ENCODE data around the gene SAMD9L. TPM values are rescaled to one million over a fixed set of nuclear protein-coding genes. Genes with fewer than 3 reads are reported as not detected.
"Not testable (repeated sequence)": the region's sequence is repeated elsewhere in the genome, so short reads cannot be mapped to it uniquely, and the experiment has no call there.

SAMD9L gene
- total and polyA plus RNA-seq, 2 experiments from 2014 or later, result 17.0 to 19.9 TPM

DNA sequence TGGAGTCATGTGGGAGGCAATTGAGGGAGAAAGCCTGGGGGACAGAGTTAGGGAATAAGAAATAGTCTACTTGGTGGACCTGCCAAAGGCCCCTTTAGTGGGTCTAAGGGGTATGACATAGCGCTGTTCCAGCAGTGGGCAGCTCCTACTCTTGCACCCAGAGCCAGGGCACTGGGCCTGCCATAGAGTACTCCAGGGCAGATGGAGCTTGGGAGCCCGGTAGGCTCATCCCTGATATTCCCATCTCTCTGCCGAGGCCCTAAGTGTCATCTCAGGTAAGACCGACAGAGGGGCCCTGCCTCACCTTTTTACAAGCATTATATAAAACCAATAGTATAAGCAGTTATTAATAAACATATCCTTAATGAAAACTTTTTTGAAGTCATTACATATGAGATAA, 9.6 kb downstream of the SAMD9L start:
- Histone ChIP-seq H3K27me3 (replicated peaks; ENCODE audit: insufficient read depth) (no peaks in the 10 kb centered on the region), H3K9ac (no peak overlapping the region), H3K9me3 (ENCODE audit: low read depth) (no peaks in the 10 kb centered on the region), H4K20me1 (ENCODE audit: insufficient read depth) (no peaks in the 10 kb centered on the region), H3K4me3 (no peak overlapping the region), H3K36me3 (ENCODE audit: low read depth) (peaks cover 27% of the 10 kb centered on the region; the same call in 1 of the 2 replicates), H3F3A (ENCODE audit: insufficient read depth) (no peaks in the 10 kb centered on the region), H2AFZ (no peak overlapping the region), H3K27ac (no peak overlapping the region), H3K9me2 (ENCODE audit: insufficient read depth) (no peaks in the 10 kb centered on the region), H3K4me2 (ENCODE audit: unreplicated experiment) (no peak overlapping the region), H3K4me1 (ENCODE audit: insufficient read depth) (no peaks in the 10 kb centered on the region), H3K79me2 (ENCODE audit: insufficient read depth) (no peaks in the 10 kb centered on the region)
- no peak for TF ChIP-seq EZH2phosphoT487 (IDR thresholded peaks at IDR 0.05; ENCODE audit: insufficient read depth, low read depth)
- no peak for TF ChIP-seq EZH2 (IDR thresholded peaks at IDR 0.05; ENCODE audit: insufficient read depth, poor library complexity, severe bottlenecking)
- 68 to 69% methylated on average over 4 of the region's 4 CpGs for WGBS, 2 experiments (ENCODE audit: low coverage in 1 of 2, low lambda C conversion rate in 2 of 2, missing lambda C conversion rate in 2 of 2)
- in situ Hi-C loops (cut with MboI), result no loop called here
- DNase-seq, result no peak

- H3F3A ChIP-seq (ENCODE audit: insufficient read depth), result no peaks in the 10 kb centered on the region
- in situ Hi-C loops (cut with MboI), result no loop called here
- TF ChIP-seq EZH2 (IDR thresholded peaks at IDR 0.05; ENCODE audit: insufficient read depth, poor library complexity, severe bottlenecking) (no peak), EZH2phosphoT487 (IDR thresholded peaks at IDR 0.05; ENCODE audit: insufficient read depth, low read depth) (no peak)
- whole genome bisulfite sequencing, 2 experiments (ENCODE audit: low coverage in 1 of 2, low lambda C conversion rate in 2 of 2, missing lambda C conversion rate in 2 of 2), result 91 to 94% methylated on average over 1 of the region's 1 CpG
- no peaks in the 10 kb centered on the region for H3K79me2 ChIP-seq (ENCODE audit: insufficient read depth)
- no peaks in the 10 kb centered on the region for H3K9me3 ChIP-seq (ENCODE audit: low read depth)
- H3K27me3 ChIP-seq (replicated peaks; ENCODE audit: insufficient read depth), result no peaks in the 10 kb centered on the region
- H3K4me1 ChIP-seq (ENCODE audit: insufficient read depth), result no peaks in the 10 kb centered on the region
- DNase-seq, result no peak
- H2AFZ ChIP-seq, result no peak overlapping the region
- no peaks in the 10 kb centered on the region for H3K9me2 ChIP-seq (ENCODE audit: insufficient read depth)
- H4K20me1 ChIP-seq (ENCODE audit: insufficient read depth), result no peaks in the 10 kb centered on the region
- peaks cover 25% of the 10 kb centered on the region; the same call in 1 of the 2 replicates for H3K36me3 ChIP-seq (ENCODE audit: low read depth)
- no peak overlapping the region for H3K4me2 ChIP-seq (ENCODE audit: unreplicated experiment)
- no peak overlapping the region for H3K27ac ChIP-seq
- no peak overlapping the region for H3K9ac ChIP-seq
- no peak overlapping the region for H3K4me3 ChIP-seq
These were observed 15.2 kb downstream of the SAMD9L start for GRCh38 chr7:93133005-93133404.

DNA sequence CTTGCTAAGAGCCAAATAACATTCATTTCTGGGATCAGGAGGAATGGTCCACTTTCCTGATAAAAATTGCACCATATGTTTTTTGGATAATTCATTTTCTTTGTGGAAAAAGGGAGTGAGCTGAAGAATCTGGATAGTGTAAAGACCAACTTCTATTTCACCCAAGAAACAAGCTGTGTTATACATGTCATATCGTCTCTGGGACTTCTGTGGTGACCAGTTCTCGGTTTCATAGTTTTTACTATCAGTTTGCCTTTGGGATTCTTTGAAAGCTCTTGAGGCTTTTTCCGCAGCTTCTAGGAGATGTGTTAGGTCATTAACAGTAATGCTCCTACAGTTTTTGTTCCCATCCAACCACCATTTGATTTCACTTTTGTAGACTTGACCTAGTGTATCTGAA, 16.0 kb downstream of the SAMD9L start:
- no peaks in the 10 kb centered on the region for H3K79me2 ChIP-seq (ENCODE audit: insufficient read depth)
- peaks cover 25% of the 10 kb centered on the region; the same call in 1 of the 2 replicates for H3K36me3 ChIP-seq (ENCODE audit: low read depth)
- no peaks in the 10 kb centered on the region for H3K9me2 ChIP-seq (ENCODE audit: insufficient read depth)
- H2AFZ ChIP-seq, result no peak overlapping the region
- H3K4me2 ChIP-seq (ENCODE audit: unreplicated experiment), result no peak overlapping the region
- no peaks in the 10 kb centered on the region for H3K4me1 ChIP-seq (ENCODE audit: insufficient read depth)
- no peak overlapping the region for H3K4me3 ChIP-seq
- no peak for TF ChIP-seq EZH2 (IDR thresholded peaks at IDR 0.05; ENCODE audit: insufficient read depth, poor library complexity, severe bottlenecking)
- no peaks in the 10 kb centered on the region for H3K27me3 ChIP-seq (replicated peaks; ENCODE audit: insufficient read depth)
- no peak overlapping the region for H3K27ac ChIP-seq
- 76 to 78% methylated on average over 3 of the region's 3 CpGs for WGBS, 2 experiments (ENCODE audit: low coverage in 1 of 2, low lambda C conversion rate in 2 of 2, missing lambda C conversion rate in 2 of 2)
- no peaks in the 10 kb centered on the region for H4K20me1 ChIP-seq (ENCODE audit: insufficient read depth)
- in situ Hi-C loops (cut with MboI), result no loop called here
- no peaks in the 10 kb centered on the region for H3K9me3 ChIP-seq (ENCODE audit: low read depth)
- DNase-seq, result no peak
- no peaks in the 10 kb centered on the region for H3F3A ChIP-seq (ENCODE audit: insufficient read depth)
- H3K9ac ChIP-seq, result no peak overlapping the region

GRCh38 chr7:93126954-93127353, 21.2 kb downstream of the SAMD9L start:
- H3K79me2 ChIP-seq (ENCODE audit: insufficient read depth); H2AFZ ChIP-seq; H3K27ac ChIP-seq; H3K9me3 ChIP-seq (ENCODE audit: low read depth); H3K36me3 ChIP-seq (ENCODE audit: low read depth); H3K27me3 ChIP-seq (replicated peaks; ENCODE audit: insufficient read depth); DNase-seq; H4K20me1 ChIP-seq (ENCODE audit: insufficient read depth); H3K4me1 ChIP-seq (ENCODE audit: insufficient read depth); H3K9ac ChIP-seq; H3K4me3 ChIP-seq; H3K9me2 ChIP-seq (ENCODE audit: insufficient read depth); H3F3A ChIP-seq (ENCODE audit: insufficient read depth); H3K4me2 ChIP-seq (ENCODE audit: unreplicated experiment); in situ Hi-C loops (cut with MboI): not testable (repeated sequence)
- 63 to 80% methylated on average over 1 of the region's 1 CpG for WGBS, 2 experiments (ENCODE audit: low coverage in 1 of 2, low lambda C conversion rate in 2 of 2, missing lambda C conversion rate in 2 of 2)

DNA sequence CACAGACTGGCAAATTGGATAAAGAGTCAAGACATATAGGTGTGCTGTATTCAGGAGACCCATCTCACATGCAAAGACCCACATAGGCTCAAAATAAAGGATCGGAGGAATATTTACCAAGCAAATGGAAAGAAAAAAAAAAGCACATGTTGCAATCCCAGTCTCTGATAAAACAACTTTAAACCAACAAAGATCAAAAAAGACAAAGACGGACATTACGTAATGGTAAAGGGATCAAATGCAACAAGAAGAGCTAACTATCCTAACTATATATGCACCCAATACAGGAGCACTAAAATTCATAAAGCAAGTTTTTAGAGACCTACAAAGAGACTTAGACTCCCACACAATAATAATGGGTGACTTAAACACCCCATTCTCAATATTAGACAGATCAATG, 24.7 kb downstream of the SAMD9L start:
- H3K36me3 ChIP-seq (ENCODE audit: low read depth); in situ Hi-C loops (cut with MboI): not testable (repeated sequence)
- 82 to 83% methylated on average over 3 of the region's 3 CpGs for WGBS, 2 experiments (ENCODE audit: low coverage in 1 of 2, low lambda C conversion rate in 2 of 2, missing lambda C conversion rate in 2 of 2)

More for the DNA sequence above, 24.7 kb downstream of the SAMD9L start:
- H3F3A ChIP-seq (ENCODE audit: insufficient read depth); H3K9ac ChIP-seq; H3K4me2 ChIP-seq (ENCODE audit: unreplicated experiment); H3K79me2 ChIP-seq (ENCODE audit: insufficient read depth); H3K9me3 ChIP-seq (ENCODE audit: low read depth); H3K27me3 ChIP-seq (replicated peaks; ENCODE audit: insufficient read depth); H3K27ac ChIP-seq; H4K20me1 ChIP-seq (ENCODE audit: insufficient read depth); H3K9me2 ChIP-seq (ENCODE audit: insufficient read depth); H2AFZ ChIP-seq; DNase-seq; H3K4me3 ChIP-seq: not testable (repeated sequence)
- peaks cover 15% of the 10 kb centered on the region for H3K4me1 ChIP-seq (ENCODE audit: insufficient read depth)

All from GM23248 (cell line).